HEK293 (cell line): ENCODE results near the gene FRMD4A.

Experiments
- ATF2 ChIP-seq: fragments of 450-650 bp; formaldehyde crosslinking; IDR thresholded peaks from 2 replicates; pipeline ENCODE4 v1.5.1; 2016; ENCODE audit warnings: missing biosample characterization, missing genetic modification characterization, low read depth
- CTCF ChIP-seq: fragments of 450-650 bp; formaldehyde crosslinking; IDR thresholded peaks from 2 replicates; pipeline ENCODE4 v1.5.1; 2016; ENCODE audit warnings: missing biosample characterization, missing genetic modification characterization
- GLIS1 ChIP-seq: fragments of 450-650 bp; formaldehyde crosslinking; IDR thresholded peaks from 2 replicates; pipeline ENCODE4 v1.5.1; 2016; ENCODE audit warnings: missing biosample characterization, missing genetic modification characterization
- KLF9 ChIP-seq: fragments of 450-650 bp; formaldehyde crosslinking; IDR thresholded peaks from 2 replicates; pipeline ENCODE4 v1.5.1; 2016; ENCODE audit warnings: missing biosample characterization, missing genetic modification characterization, low read depth
- REST ChIP-seq: fragments of 450-650 bp; formaldehyde crosslinking; IDR thresholded peaks from 2 replicates; pipeline ENCODE4 v1.5.1; 2016; ENCODE audit warnings: missing biosample characterization, missing genetic modification characterization
- SP2 ChIP-seq: fragments of 450-650 bp; formaldehyde crosslinking; IDR thresholded peaks from 2 replicates; pipeline ENCODE4 v1.5.1; 2016; ENCODE audit warnings: missing biosample characterization, missing genetic modification characterization
- ZBTB44 ChIP-seq: fragments of 450-650 bp; IDR thresholded peaks from 2 replicates; pipeline ENCODE4 v1.5.1; 2018; ENCODE audit warnings: missing biosample characterization, mild to moderate bottlenecking, missing genetic modification characterization
- ZNF214 ChIP-seq: fragments of 450-650 bp; formaldehyde crosslinking; IDR thresholded peaks from 2 replicates; pipeline ENCODE4 v1.5.1; 2017; ENCODE audit warnings: missing biosample characterization, mild to moderate bottlenecking, missing genetic modification characterization, borderline replicate concordance
- ZNF239 ChIP-seq: fragments of 450-650 bp; formaldehyde crosslinking; IDR thresholded peaks from 2 replicates; pipeline ENCODE4 v1.5.1; 2016; ENCODE audit warnings: missing biosample characterization, missing genetic modification characterization
- ZNF24 ChIP-seq: fragments of 450-650 bp; formaldehyde crosslinking; IDR thresholded peaks from 2 replicates; pipeline ENCODE4 v1.5.1; 2016; ENCODE audit warnings: missing biosample characterization, missing genetic modification characterization
- ZNF629 ChIP-seq: fragments of 450-650 bp; formaldehyde crosslinking; IDR thresholded peaks from 2 replicates; pipeline ENCODE4 v1.5.1; 2017; ENCODE audit warnings: missing biosample characterization, missing genetic modification characterization
- ZSCAN23 ChIP-seq: fragments of 450-650 bp; formaldehyde crosslinking; IDR thresholded peaks from 2 replicates; pipeline ENCODE4 v1.5.1; 2016; ENCODE audit warnings: missing biosample characterization, missing genetic modification characterization

- TF ChIP-seq ZBTB44 (no peak), CTCF (no peak), KLF9 (tag by site-specific recombination) (no peak), ZNF629 (tag by site-specific recombination) (no peak), REST (no peak), ZNF239 (tag by site-specific recombination) (no peak), ZSCAN23 (tag by site-specific recombination) (no peak), ZNF214 (tag by site-specific recombination) (no peak), SP2 (no peak), GLIS1 (tag by site-specific recombination) (no peak), ATF2 (tag by site-specific recombination) (no peak), ZNF24 (no peak)
Measured at GRCh38 chr10:13857451-13857850, 473.3 kb downstream of the FRMD4A start.
